Motor neuron (in vitro differentiated cells): ENCODE measurements around the gene HIVEP2. TPM values are rescaled to one million over a fixed set of nuclear protein-coding genes. Genes with fewer than 3 reads are reported as not detected.

Experiments
- ATAC-seq, 8 experiments: fragments of 200-7000 bp; cut with Tn5 transposase; replicated peaks in 6 of 8; 2 replicates each; pipeline ENCODE4 v1.8.0; 2021; ENCODE audit warnings: mild to moderate bottlenecking in 8 of 8, moderate library complexity in 8 of 8
- H3K27ac ChIP-seq, 2 donors: fragments of 250-450 bp; sonication (Bioruptor Pico); 2 replicates each; pipeline ENCODE4 v1.9.0; 2021; ENCODE audit warnings: antibody characterized with exemption in 2 of 2, mild to moderate bottlenecking in 2 of 2, moderate library complexity in 1 of 2
- H3K4me1 ChIP-seq, 2 donors: fragments of 250-450 bp; sonication (Bioruptor Pico); replicated peaks in 1 of 2; 2 replicates each; pipeline ENCODE4 v1.6.1; 2021; ENCODE audit warnings: antibody characterized with exemption in 2 of 2, mild to moderate bottlenecking in 2 of 2, moderate library complexity in 1 of 2
- H3K4me3 ChIP-seq, 5 donors: fragments of 250-450 bp; sonication (Bioruptor Pico); 2 replicates each; pipeline ENCODE4 v1.9.0; 2021; ENCODE audit warnings: antibody characterized with exemption in 5 of 5, mild to moderate bottlenecking in 5 of 5, moderate library complexity in 4 of 5
- WGBS, 10 experiments: fragments of 450-650 bp; shearing (Covaris generic); methylation state at CpG; one replicate each; pipeline ENCODE4 v1.0.0; 2022; 5-methylcytosine and 5-hydroxymethylcytosine counted together
- in situ Hi-C, 9 experiments: fragments of 400-800 bp; cut with MboI; loops; one replicate each; pipeline ENCODE4 v1.15.0; 2021; ENCODE audit warnings: low sequenced_read_pairs in 9 of 9, low pct_unique_long_range_greater_than_20kb in 2 of 9; ENCODE audit not compliant: unreplicated experiment in 9 of 9
- total RNA-seq, 8 experiments: library from RNA; unstranded; fragments of 300-600 nt; gene quantifications; 2 replicates each; pipeline versions ENCODE4 v1.2.3 to v1.2.4, GENCODE V29; 2022

HIVEP2 gene
- total RNA-seq, 8 experiments from 2014 or later, result 10.3 to 37.7 (median 13.5) TPM

- Histone ChIP-seq H3K4me1 (no peaks in the 10 kb centered on the region), H3K4me3 (no peak overlapping the region), H3K27ac (no peak overlapping the region)
- in situ Hi-C loops, result no loop called here
- no peak for ATAC-seq
- WGBS, 10 experiments, result 77 to 100% (median 95%) methylated on average over 1 to 3 of the region's 3 CpGs; no CpG with 5 or more reads in 2 of the 10 experiments
These were observed 163.8 kb downstream of the HIVEP2 start for GRCh38 chr6:142781129-142781528.

- Histone ChIP-seq H3K4me3 (no peak overlapping the region), H3K27ac (no peak overlapping the region), H3K4me1 (no peaks in the 10 kb centered on the region)
- no peak for ATAC-seq
- in situ Hi-C loops, result no loop called here
- WGBS, 10 experiments, result 91 to 98% (median 97%) methylated on average over 6 to 10 of the region's 12 CpGs; no CpG with 5 or more reads in 5 of the 10 experiments
These were observed 170.9 kb downstream of the HIVEP2 start for GRCh38 chr6:142773859-142774648.

- in situ Hi-C loops, result no loop called here
- H3K4me3 ChIP-seq, result no peak overlapping the region
- H3K4me1 ChIP-seq, result peaks cover 0 to 1% of the 10 kb centered on the region in 2 donors
- 95 to 100% (median 99%) methylated on average over 1 to 9 of the region's 9 CpGs; no CpG with 5 or more reads in 2 of the 10 experiments for WGBS, 10 experiments
- no peak for ATAC-seq
- H3K27ac ChIP-seq, result no peak overlapping the region
These were observed 171.7 kb downstream of the HIVEP2 start for GRCh38 chr6:142773324-142773723.

GRCh38 chr6:142771162-142771561 lies 173.8 kb downstream of the HIVEP2 start:
- no peak overlapping the region for H3K4me3 ChIP-seq
- no peak for ATAC-seq
- in situ Hi-C loops, result no loop called here
- H3K27ac ChIP-seq, result no peak overlapping the region
- WGBS, 10 experiments, result 90 to 100% (median 100%) methylated on average over 2 to 3 of the region's 12 CpGs; no CpG with 5 or more reads in 5 of the 10 experiments
- H3K4me1 ChIP-seq, result peaks cover 0 to 3% of the 10 kb centered on the region in 2 donors

GRCh38 chr6:142765306-142765705 lies 179.7 kb downstream of the HIVEP2 start:
- in situ Hi-C loops, result no loop called here
- Histone ChIP-seq H3K27ac (no peak overlapping the region), H3K4me1 (peaks cover 3 to 10% of the 10 kb centered on the region in 2 donors), H3K4me3 (no peak overlapping the region)
- ATAC-seq, result no peak
- WGBS, 10 experiments, result 60 to 100% (median 100%) methylated on average over 1 of the region's 1 CpG; no CpG with 5 or more reads in 5 of the 10 experiments

GRCh38 chr6:142764311-142764710 lies 180.7 kb downstream of the HIVEP2 start:
- WGBS, 10 experiments, result 80 to 100% (median 85%) methylated on average over 1 of the region's 1 CpG; no CpG with 5 or more reads in 2 of the 10 experiments
- in situ Hi-C loops, result no loop called here
- H3K4me3 ChIP-seq, result no peak overlapping the region
- ATAC-seq, result no peak
- H3K4me1 ChIP-seq, result peaks cover 3 to 10% of the 10 kb centered on the region in 2 donors
- H3K27ac ChIP-seq, result no peak overlapping the region

- WGBS, 10 experiments, result 0 to 90% (median 46%) methylated on average over 1 to 4 of the region's 4 CpGs; no CpG with 5 or more reads in 4 of the 10 experiments
- Histone ChIP-seq H3K4me3 (no peak overlapping the region), H3K27ac (no peak overlapping the region), H3K4me1 (peaks cover under 1 to 10% of the 10 kb centered on the region in 2 donors)
- in situ Hi-C loops, result no loop called here
- ATAC-seq, result peak in 4 of 8 experiments; percentile 24 to 89 (median 72)
These were observed 181.8 kb downstream of the HIVEP2 start for GRCh38 chr6:142763205-142763604.

GRCh38 chr6:142761756-142762155 lies 183.2 kb downstream of the HIVEP2 start:
- Histone ChIP-seq H3K4me1 (peaks cover 0 to 10% of the 10 kb centered on the region in 2 donors), H3K4me3 (no peak overlapping the region), H3K27ac (no peak overlapping the region)
- WGBS, 10 experiments, result 60 to 100% (median 88%) methylated on average over 1 of the region's 1 CpG; no CpG with 5 or more reads in 7 of the 10 experiments
- in situ Hi-C loops, result no loop called here
- peak in 1 of 8 experiments; percentile 16 for ATAC-seq

- H3K27ac ChIP-seq, result no peak overlapping the region
- in situ Hi-C loops, result no loop called here
- 54 to 92% (median 80%) methylated on average over 1 to 7 of the region's 7 CpGs; no CpG with 5 or more reads in 5 of the 10 experiments for WGBS, 10 experiments
- peaks cover 0 to 10% of the 10 kb centered on the region in 2 donors for H3K4me1 ChIP-seq
- no peak overlapping the region for H3K4me3 ChIP-seq
- ATAC-seq, result no peak
These were observed 184.8 kb downstream of the HIVEP2 start for GRCh38 chr6:142760152-142760551.

GRCh38 chr6:142758629-142759025 lies 186.3 kb downstream of the HIVEP2 start:
- WGBS, 10 experiments, result 87 to 100% (median 100%) methylated on average over 1 to 4 of the region's 4 CpGs; no CpG with 5 or more reads in 2 of the 10 experiments
- peaks cover 0 to 10% of the 10 kb centered on the region in 2 donors for H3K4me1 ChIP-seq
- in situ Hi-C loops, result no loop called here
- H3K27ac ChIP-seq, result no peak overlapping the region
- ATAC-seq, result no peak
- no peak overlapping the region for H3K4me3 ChIP-seq

- in situ Hi-C loops, result no loop called here
- 80 to 100% (median 100%) methylated on average over 1 to 4 of the region's 4 CpGs for WGBS, 10 experiments
- Histone ChIP-seq H3K4me1 (peaks cover 0 to 8% of the 10 kb centered on the region in 2 donors), H3K27ac (no peak overlapping the region), H3K4me3 (no peak overlapping the region)
- no peak for ATAC-seq
These were observed 186.9 kb downstream of the HIVEP2 start for GRCh38 chr6:142757852-142758628.

GRCh38 chr6:142756215-142756630 lies 188.8 kb downstream of the HIVEP2 start:
- H3K4me3 ChIP-seq, result no peak overlapping the region
- peaks cover 0 to under 1% of the 10 kb centered on the region in 2 donors for H3K4me1 ChIP-seq
- H3K27ac ChIP-seq, result no peak overlapping the region
- ATAC-seq, result peak in 3 of 8 experiments; percentile 76 to 97 (median 93)
- WGBS, 10 experiments, result 0 to 100% (median 64%) methylated on average over 1 to 2 of the region's 2 CpGs; no CpG with 5 or more reads in 3 of the 10 experiments
- in situ Hi-C loops, result no loop called here

- H3K4me3 ChIP-seq, result no peak overlapping the region
- ATAC-seq, result no peak
- H3K27ac ChIP-seq, result no peak overlapping the region
- in situ Hi-C loops, result no loop called here
- peaks cover 0 to 10% of the 10 kb centered on the region in 2 donors for H3K4me1 ChIP-seq
- WGBS, 10 experiments, result 80 to 100% (median 90%) methylated on average over 1 to 3 of the region's 12 CpGs; no CpG with 5 or more reads in 4 of the 10 experiments
These were observed 191.8 kb downstream of the HIVEP2 start for GRCh38 chr6:142753196-142753595.
